GM23338 (cell line): Measurements from ENCODE around the gene ANKRD65. TPM values are rescaled to one million over a fixed set of nuclear protein-coding genes. Genes with fewer than 3 reads are reported as not detected.

ENCODE experiments used
- ATAC-seq: fragments of 200-7000 bp; cut with Tn5 transposase; 3 replicates; pipeline ENCODE4 v1.9.1; 2020
- DNase-seq: peaks from one replicate; pipeline ENCODE4 v3.0.0-alpha.2; 2015; ENCODE audit warnings: low spot score
- H2AFZ ChIP-seq: fragments of 200-600 bp; sonication (generic); 2 replicates; pipeline ENCODE4 v1.8.0; 2016; ENCODE audit warnings: antibody characterized with exemption, mild to moderate bottlenecking, moderate library complexity
- H3F3A ChIP-seq: fragments of 200-600 bp; sonication (generic); replicated peaks from 2 replicates; pipeline ENCODE4 v1.8.0; 2017; ENCODE audit warnings: antibody characterized with exemption, mixed run types, low read depth
- H3K27ac ChIP-seq: fragments of 200-600 bp; sonication (generic); 2 replicates; pipeline ENCODE4 v1.6.1; 2016; ENCODE audit warnings: low read depth
- H3K27me3 ChIP-seq: fragments of 200-600 bp; sonication (generic); 2 replicates; pipeline ENCODE4 v1.8.0; 2016; ENCODE audit warnings: mild to moderate bottlenecking, mixed run types, moderate library complexity; ENCODE audit not compliant: insufficient read depth
- H3K36me3 ChIP-seq: fragments of 200-600 bp; sonication (generic); 2 replicates; pipeline ENCODE4 v1.8.0; 2016; ENCODE audit warnings: mild to moderate bottlenecking; ENCODE audit not compliant: insufficient read depth
- H3K4me1 ChIP-seq: fragments of 200-600 bp; sonication (generic); 2 replicates; pipeline ENCODE4 v1.8.0; 2016; ENCODE audit warnings: mild to moderate bottlenecking, moderate library complexity; ENCODE audit not compliant: insufficient read depth
- H3K4me2 ChIP-seq: fragments of 200-600 bp; sonication (generic); 2 replicates; pipeline ENCODE4 v1.7.1; 2017; ENCODE audit warnings: mixed run types
- H3K4me3 ChIP-seq: fragments of 200-600 bp; sonication (generic); 2 replicates; pipeline ENCODE4 v1.6.1; 2016; ENCODE audit warnings: mixed run types
- H3K79me2 ChIP-seq: fragments of 200-600 bp; sonication (generic); replicated peaks from 2 replicates; pipeline ENCODE4 v1.8.0; 2017; ENCODE audit warnings: mild to moderate bottlenecking; ENCODE audit not compliant: insufficient read depth
- H3K9me2 ChIP-seq: fragments of 200-600 bp; sonication (generic); 2 replicates; pipeline ENCODE4 v1.8.0; 2017; ENCODE audit not compliant: insufficient read depth
- H4K20me1 ChIP-seq: fragments of 200-600 bp; sonication (generic); replicated peaks from 2 replicates; pipeline ENCODE4 v1.8.0; 2017; ENCODE audit warnings: mild to moderate bottlenecking; ENCODE audit not compliant: insufficient read depth
- H3K27ac Mint-ChIP-seq: 2 replicates; pipeline ENCODE4 v1.8.0; 2020; ENCODE audit warnings: inconsistent platforms, mild to moderate bottlenecking, moderate library complexity, mixed read lengths
- H3K27me3 Mint-ChIP-seq: 3 replicates; pipeline ENCODE4 v1.8.0; 2022; ENCODE audit warnings: low read depth, mild to moderate bottlenecking, moderate library complexity, mixed read lengths, inconsistent platforms; ENCODE audit not compliant: insufficient read depth, poor library complexity
- H3K36me3 Mint-ChIP-seq: 3 replicates; pipeline ENCODE4 v1.8.0; 2021; ENCODE audit warnings: low read depth, mild to moderate bottlenecking, inconsistent platforms, moderate library complexity, mixed read lengths
- H3K4me1 Mint-ChIP-seq: 3 replicates; pipeline ENCODE4 v1.8.0; 2020; ENCODE audit warnings: mild to moderate bottlenecking, inconsistent platforms, mixed read lengths
- H3K4me3 Mint-ChIP-seq: 3 replicates; pipeline ENCODE4 v1.8.0; 2021; ENCODE audit warnings: moderate library complexity, mild to moderate bottlenecking, inconsistent platforms, mixed read lengths
- H3K9me3 Mint-ChIP-seq: 3 replicates; pipeline ENCODE4 v1.8.0; 2020; ENCODE audit warnings: moderate library complexity, mild to moderate bottlenecking, inconsistent platforms, mixed read lengths
- CREB1 ChIP-seq: fragments of 250-450 bp; sonication (Bioruptor Pico); IDR thresholded peaks from 2 replicates; pipeline ENCODE4 v1.5.0; 2020; ENCODE audit warnings: low read depth, mild to moderate bottlenecking, moderate library complexity
- EZH2 ChIP-seq: fragments of 200-600 bp; sonication (generic); IDR thresholded peaks from one replicate; pipeline ENCODE4 v1.8.0; 2017; ENCODE audit warnings: antibody characterized with exemption, mild to moderate bottlenecking, low read depth; ENCODE audit not compliant: unreplicated experiment
- EZH2phosphoT487 ChIP-seq: fragments of 200-600 bp; sonication (generic); IDR thresholded peaks from one replicate; pipeline ENCODE4 v1.8.1; 2018; ENCODE audit warnings: antibody characterized with exemption; ENCODE audit not compliant: unreplicated experiment
- JUNB ChIP-seq: IDR thresholded peaks from one replicate; pipeline ENCODE4 v1.6.1; 2016; ENCODE audit warnings: antibody characterized with exemption; ENCODE audit not compliant: unreplicated experiment
- NANOG ChIP-seq: IDR thresholded peaks from 2 replicates; pipeline ENCODE4 v1.6.1; 2016; ENCODE audit warnings: antibody characterized with exemption, borderline replicate concordance
- POLR2AphosphoS5 ChIP-seq: IDR thresholded peaks from 2 replicates; pipeline ENCODE4 v1.6.1; 2016; ENCODE audit warnings: antibody characterized with exemption, low read depth
- STAT1 ChIP-seq: IDR thresholded peaks from one replicate; pipeline ENCODE4 v1.6.1; 2016; ENCODE audit warnings: antibody characterized with exemption; ENCODE audit not compliant: unreplicated experiment
- ZNF114 ChIP-seq: fragments of 250-450 bp; sonication (Bioruptor Pico); IDR thresholded peaks from 2 replicates; pipeline ENCODE4 v1.5.0; 2020; ENCODE audit warnings: mild to moderate bottlenecking, moderate library complexity
- polyA plus RNA-seq: library from polyadenylated mRNA; unstranded; fragments of >200 nt; fragmentation: Nextera tagmentation; extraction: Ambion mirVana; gene quantifications from 2 replicates; pipeline ENCODE4 v1.2.1, GENCODE V29; 2016
- total RNA-seq: library from RNA; depleted of rRNA; stranded (reverse); fragments of >200 nt; shearing (Covaris generic); gene quantifications from 2 replicates; pipeline ENCODE4 v1.2.3, GENCODE V29; 2014
- TF ChIP-seq, protein P1 (sequence below), 2 experiments: fragments of 200-600 bp in 1 of 2; sonication (generic) in 1 of 2; conservative IDR thresholded peaks; 2 replicates each; pipeline versions ENCODE4 v1.5.1 to v1.6.1; 2016 to 2017; ENCODE audit warnings: antibody characterized with exemption in 2 of 2, low read depth in 2 of 2, mild to moderate bottlenecking in 2 of 2, moderate library complexity in 1 of 2
- TF ChIP-seq, protein P2 (sequence below): IDR thresholded peaks from one replicate; pipeline ENCODE4 v1.6.1; 2018; ENCODE audit warnings: antibody characterized with exemption; ENCODE audit not compliant: unreplicated experiment
- TF ChIP-seq, protein P3 (sequence below): IDR thresholded peaks from 2 replicates; pipeline ENCODE4 v1.6.1; 2016; ENCODE audit warnings: antibody characterized with exemption

ANKRD65 gene
- total and polyA plus RNA-seq, 2 experiments from 2014 or later: 1.6 to 1.7 TPM

DNA sequence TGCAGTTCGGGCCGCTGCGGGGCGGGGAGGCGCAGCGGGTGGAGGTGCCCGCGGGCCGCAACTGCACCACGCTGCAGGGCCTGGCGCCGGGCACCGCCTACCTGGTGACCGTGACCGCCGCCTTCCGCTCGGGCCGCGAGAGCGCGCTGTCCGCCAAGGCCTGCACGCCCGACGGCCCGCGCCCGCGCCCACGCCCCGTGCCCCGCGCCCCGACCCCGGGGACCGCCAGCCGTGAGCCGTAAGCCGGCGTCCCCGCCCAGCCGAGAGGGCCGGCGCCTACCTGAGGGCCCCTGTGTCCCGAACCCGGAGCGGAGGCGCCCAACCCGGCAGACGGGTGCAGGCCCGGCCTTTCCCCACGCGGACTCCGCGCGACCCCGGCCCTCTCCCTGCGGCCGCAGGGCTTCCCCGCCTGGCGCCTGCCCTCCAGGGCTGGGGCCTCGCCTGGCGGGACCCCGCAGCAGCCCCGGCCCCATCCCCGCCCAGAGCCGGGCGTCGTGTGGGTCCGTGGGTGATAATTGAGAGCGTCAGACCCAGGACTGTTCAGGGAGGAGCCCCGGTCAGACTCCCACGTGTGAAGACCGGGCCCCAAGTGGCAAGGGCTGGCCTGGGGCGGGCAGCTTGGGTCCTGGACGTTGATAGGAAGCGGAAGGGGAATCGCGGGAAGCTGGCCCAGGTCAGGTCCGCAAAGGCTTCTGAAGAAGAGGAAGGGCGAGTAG, 18.6 kb upstream of the ANKRD65 start:
- peak; percentile 60 for DNase-seq

GRCh38 chr1:1438531-1439381, 17.7 kb upstream of the ANKRD65 start:
- H3K9me3 Mint-ChIP-seq: no peaks in the 10 kb centered on the region
- H3K9me2 ChIP-seq: no peaks in the 10 kb centered on the region
- no peak overlapping the region for H3K4me3 ChIP-seq
- H3K27me3 ChIP-seq: no peaks in the 10 kb centered on the region
- H3K36me3 ChIP-seq: no peaks in the 10 kb centered on the region
- no peak overlapping the region for H2AFZ ChIP-seq
- no peak overlapping the region for H3K4me3 Mint-ChIP-seq
- H3K27ac ChIP-seq: no peak overlapping the region
- H3K27ac Mint-ChIP-seq: no peak overlapping the region
- no peak overlapping the region for H3K4me2 ChIP-seq
- peaks cover 11% of the 10 kb centered on the region; the same call in 1 of the 2 replicates for H3K4me1 ChIP-seq
- 0 out of 2 replicates have a peak, but pooled peaks cover 2% of the 10 kb centered on the region for H3K79me2 ChIP-seq
- peaks cover 4% of the 10 kb centered on the region; the same call in 2 of the 3 replicates for H3K36me3 Mint-ChIP-seq
- DNase-seq (no peak), ATAC-seq (no peak)
- H3F3A ChIP-seq: peaks cover 17% of the 10 kb centered on the region
- no peaks in the 10 kb centered on the region for H4K20me1 ChIP-seq
- peaks cover 14% of the 10 kb centered on the region for H3K27me3 Mint-ChIP-seq
- peaks cover 13% of the 10 kb centered on the region for H3K4me1 Mint-ChIP-seq
- TF ChIP-seq, protein P1, sequence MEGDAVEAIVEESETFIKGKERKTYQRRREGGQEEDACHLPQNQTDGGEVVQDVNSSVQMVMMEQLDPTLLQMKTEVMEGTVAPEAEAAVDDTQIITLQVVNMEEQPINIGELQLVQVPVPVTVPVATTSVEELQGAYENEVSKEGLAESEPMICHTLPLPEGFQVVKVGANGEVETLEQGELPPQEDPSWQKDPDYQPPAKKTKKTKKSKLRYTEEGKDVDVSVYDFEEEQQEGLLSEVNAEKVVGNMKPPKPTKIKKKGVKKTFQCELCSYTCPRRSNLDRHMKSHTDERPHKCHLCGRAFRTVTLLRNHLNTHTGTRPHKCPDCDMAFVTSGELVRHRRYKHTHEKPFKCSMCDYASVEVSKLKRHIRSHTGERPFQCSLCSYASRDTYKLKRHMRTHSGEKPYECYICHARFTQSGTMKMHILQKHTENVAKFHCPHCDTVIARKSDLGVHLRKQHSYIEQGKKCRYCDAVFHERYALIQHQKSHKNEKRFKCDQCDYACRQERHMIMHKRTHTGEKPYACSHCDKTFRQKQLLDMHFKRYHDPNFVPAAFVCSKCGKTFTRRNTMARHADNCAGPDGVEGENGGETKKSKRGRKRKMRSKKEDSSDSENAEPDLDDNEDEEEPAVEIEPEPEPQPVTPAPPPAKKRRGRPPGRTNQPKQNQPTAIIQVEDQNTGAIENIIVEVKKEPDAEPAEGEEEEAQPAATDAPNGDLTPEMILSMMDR (conservative IDR thresholded peaks at IDR 0.05; ENCODE audit: low read depth in 2 of 2): no peak
- TF ChIP-seq POLR2AphosphoS5: no peak
- TF ChIP-seq ZNF114 (CRISPR knock-in tag): no peak
- no peak for TF ChIP-seq JUNB
- TF ChIP-seq EZH2: no peak
- TF ChIP-seq CREB1 (CRISPR knock-in tag): no peak
- TF ChIP-seq STAT1: no peak

More for the DNA sequence above, 18.6 kb upstream of the ANKRD65 start:
- H3K4me2 ChIP-seq: no peak overlapping the region
- H3K36me3 Mint-ChIP-seq: peaks cover 4% of the 10 kb centered on the region; the same call in 2 of the 3 replicates
- TF ChIP-seq POLR2AphosphoS5 (no peak), EZH2 (no peak), NANOG (no peak), EZH2phosphoT487 (no peak), STAT1 (no peak), CREB1 (CRISPR knock-in tag) (no peak)
- TF ChIP-seq, protein P2, sequence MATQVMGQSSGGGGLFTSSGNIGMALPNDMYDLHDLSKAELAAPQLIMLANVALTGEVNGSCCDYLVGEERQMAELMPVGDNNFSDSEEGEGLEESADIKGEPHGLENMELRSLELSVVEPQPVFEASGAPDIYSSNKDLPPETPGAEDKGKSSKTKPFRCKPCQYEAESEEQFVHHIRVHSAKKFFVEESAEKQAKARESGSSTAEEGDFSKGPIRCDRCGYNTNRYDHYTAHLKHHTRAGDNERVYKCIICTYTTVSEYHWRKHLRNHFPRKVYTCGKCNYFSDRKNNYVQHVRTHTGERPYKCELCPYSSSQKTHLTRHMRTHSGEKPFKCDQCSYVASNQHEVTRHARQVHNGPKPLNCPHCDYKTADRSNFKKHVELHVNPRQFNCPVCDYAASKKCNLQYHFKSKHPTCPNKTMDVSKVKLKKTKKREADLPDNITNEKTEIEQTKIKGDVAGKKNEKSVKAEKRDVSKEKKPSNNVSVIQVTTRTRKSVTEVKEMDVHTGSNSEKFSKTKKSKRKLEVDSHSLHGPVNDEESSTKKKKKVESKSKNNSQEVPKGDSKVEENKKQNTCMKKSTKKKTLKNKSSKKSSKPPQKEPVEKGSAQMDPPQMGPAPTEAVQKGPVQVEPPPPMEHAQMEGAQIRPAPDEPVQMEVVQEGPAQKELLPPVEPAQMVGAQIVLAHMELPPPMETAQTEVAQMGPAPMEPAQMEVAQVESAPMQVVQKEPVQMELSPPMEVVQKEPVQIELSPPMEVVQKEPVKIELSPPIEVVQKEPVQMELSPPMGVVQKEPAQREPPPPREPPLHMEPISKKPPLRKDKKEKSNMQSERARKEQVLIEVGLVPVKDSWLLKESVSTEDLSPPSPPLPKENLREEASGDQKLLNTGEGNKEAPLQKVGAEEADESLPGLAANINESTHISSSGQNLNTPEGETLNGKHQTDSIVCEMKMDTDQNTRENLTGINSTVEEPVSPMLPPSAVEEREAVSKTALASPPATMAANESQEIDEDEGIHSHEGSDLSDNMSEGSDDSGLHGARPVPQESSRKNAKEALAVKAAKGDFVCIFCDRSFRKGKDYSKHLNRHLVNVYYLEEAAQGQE: no peak
- TF ChIP-seq, protein P3, sequence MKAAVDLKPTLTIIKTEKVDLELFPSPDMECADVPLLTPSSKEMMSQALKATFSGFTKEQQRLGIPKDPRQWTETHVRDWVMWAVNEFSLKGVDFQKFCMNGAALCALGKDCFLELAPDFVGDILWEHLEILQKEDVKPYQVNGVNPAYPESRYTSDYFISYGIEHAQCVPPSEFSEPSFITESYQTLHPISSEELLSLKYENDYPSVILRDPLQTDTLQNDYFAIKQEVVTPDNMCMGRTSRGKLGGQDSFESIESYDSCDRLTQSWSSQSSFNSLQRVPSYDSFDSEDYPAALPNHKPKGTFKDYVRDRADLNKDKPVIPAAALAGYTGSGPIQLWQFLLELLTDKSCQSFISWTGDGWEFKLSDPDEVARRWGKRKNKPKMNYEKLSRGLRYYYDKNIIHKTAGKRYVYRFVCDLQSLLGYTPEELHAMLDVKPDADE: no peak
- no peaks in the 10 kb centered on the region for H3K9me3 Mint-ChIP-seq
- H3K36me3 ChIP-seq: no peaks in the 10 kb centered on the region
- H3K27ac ChIP-seq: no peak overlapping the region
- 0 out of 2 replicates have a peak, but pooled peaks cover 2% of the 10 kb centered on the region for H3K79me2 ChIP-seq
- H3K9me2 ChIP-seq: no peaks in the 10 kb centered on the region
- peaks cover 4% of the 10 kb centered on the region; the same call in 1 of the 2 replicates for H3K4me1 ChIP-seq
- H3F3A ChIP-seq: peaks cover 14% of the 10 kb centered on the region; the same call in 1 of the 2 replicates
- ATAC-seq: no peak
- no peak overlapping the region for H2AFZ ChIP-seq
- peaks cover 15% of the 10 kb centered on the region for H3K27me3 Mint-ChIP-seq
- H3K27ac Mint-ChIP-seq: no peak overlapping the region
- H3K4me3 Mint-ChIP-seq: no peak overlapping the region
- H3K4me1 Mint-ChIP-seq: peaks cover 11% of the 10 kb centered on the region
- no peak overlapping the region for H3K4me3 ChIP-seq
- H3K27me3 ChIP-seq: no peaks in the 10 kb centered on the region
- H4K20me1 ChIP-seq: no peaks in the 10 kb centered on the region
